ENCODE data around the gene FBRS.

FBRS gene

GRCh38 chr16:30615358-30616091 lies 42.7 kb upstream of the FBRS start (continued):
- TF ChIP-seq ZNF704 (tag by site-specific recombination; IDR thresholded peaks at IDR 0.05) (no peak), ZNF626 (tag by site-specific recombination; IDR thresholded peaks at IDR 0.05) (no peak), ZNF747 (tag by site-specific recombination; IDR thresholded peaks at IDR 0.05) (no peak), GLIS1 (tag by site-specific recombination; IDR thresholded peaks at IDR 0.05) (peak; percentile 57), GFI1B (tag by site-specific recombination; IDR thresholded peaks at IDR 0.05) (no peak), ZNF175 (tag by site-specific recombination; IDR thresholded peaks at IDR 0.05) (no peak)

GRCh38 chr16:30619202-30619601 lies 39.0 kb upstream of the FBRS start:
- H3K4me3 ChIP-seq (ENCODE audit: low read depth, low read length): no peak overlapping the region
- no peaks in the 10 kb centered on the region for H3K36me3 ChIP-seq (ENCODE audit: control insufficient read depth in 2 of 2, insufficient read depth in 1 of 2, low read length in 2 of 2)
- ChIA-PET POLR2A (interaction anchor here (0.7 to 2.9 kb wide), 4 partner anchors 9 to 365 kb away, joined by 3 to 12 read pairs (median 4); partner anchors contain the start of gene ZNF689), CTCF (interaction anchor here (0.6 to 3.3 kb wide), 6 partner anchors 11 to 209 kb away, joined by 3 to 22 read pairs (median 4); partner anchors contain the start of gene DCTPP1)
- H3K4me1 ChIP-seq (ENCODE audit: control insufficient read depth, insufficient read depth, low read length): no peaks in the 10 kb centered on the region
- no peaks in the 10 kb centered on the region for H3K9me3 ChIP-seq (ENCODE audit: control insufficient read depth, insufficient read depth, low read depth, low read length)
- no peak overlapping the region for H3K27ac ChIP-seq (ENCODE audit: extremely low read depth, low read depth, low read length)
- no peak for TF ChIP-seq ZNF10 (tag by site-specific recombination; IDR thresholded peaks at IDR 0.05)
- TF ChIP-seq ZNF514 (tag by site-specific recombination; IDR thresholded peaks at IDR 0.05): no peak
- no peak for TF ChIP-seq ZNF175 (tag by site-specific recombination; IDR thresholded peaks at IDR 0.05)
- no peak for TF ChIP-seq ZNF398 (tag by site-specific recombination; IDR thresholded peaks at IDR 0.05)
- TF ChIP-seq ZSCAN23 (tag by site-specific recombination; IDR thresholded peaks at IDR 0.05): no peak
- no peak for TF ChIP-seq WT1 (tag by site-specific recombination; IDR thresholded peaks at IDR 0.05)
- no peak for TF ChIP-seq ZNF37A (tag by site-specific recombination; IDR thresholded peaks at IDR 0.05)
- TF ChIP-seq ZNF416 (tag by site-specific recombination; IDR thresholded peaks at IDR 0.05): no peak

GRCh38 chr16:30619638-30620037 lies 38.6 kb upstream of the FBRS start:
- ChIA-PET POLR2A (interaction anchor here (1.5 to 2.9 kb wide), 2 partner anchors 9 to 14 kb away, joined by 4 to 12 read pairs; partner anchors contain the start of gene ZNF689), CTCF (interaction anchor here (0.6 to 3.3 kb wide), 7 partner anchors 10 to 210 kb away, joined by 3 to 22 read pairs (median 3); partner anchors contain the start of gene DCTPP1)
- Histone ChIP-seq H3K36me3 (ENCODE audit: control insufficient read depth in 2 of 2, insufficient read depth in 1 of 2, low read length in 2 of 2) (no peaks in the 10 kb centered on the region), H3K9me3 (ENCODE audit: control insufficient read depth, insufficient read depth, low read depth, low read length) (no peaks in the 10 kb centered on the region), H3K27ac (ENCODE audit: extremely low read depth, low read depth, low read length) (no peak overlapping the region), H3K4me3 (ENCODE audit: low read depth, low read length) (no peak overlapping the region), H3K4me1 (ENCODE audit: control insufficient read depth, insufficient read depth, low read length) (no peaks in the 10 kb centered on the region)
- TF ChIP-seq BCL11B (tag by site-specific recombination; IDR thresholded peaks at IDR 0.05; ENCODE audit: low read depth): no peak
- TF ChIP-seq ZNF629 (tag by site-specific recombination; IDR thresholded peaks at IDR 0.05): no peak
- peak; percentile 87; the same call in 1 of the 2 replicates for TF ChIP-seq ZNF660 (tag by site-specific recombination; IDR thresholded peaks at IDR 0.05)
- TF ChIP-seq ZNF544 (tag by site-specific recombination; IDR thresholded peaks at IDR 0.05): no peak
- TF ChIP-seq ZBTB44 (tag by site-specific recombination; IDR thresholded peaks at IDR 0.05): no peak

Measured in HEK293 (cell line).